ENCODE measurements around the gene CACNG5.

CACNG5 gene

GRCh38 chr17:66906321-66907278, 71.7 kb downstream of the CACNG5 start:
- peak; percentile 22 for DNase-seq (ENCODE audit: low read depth)

DNA sequence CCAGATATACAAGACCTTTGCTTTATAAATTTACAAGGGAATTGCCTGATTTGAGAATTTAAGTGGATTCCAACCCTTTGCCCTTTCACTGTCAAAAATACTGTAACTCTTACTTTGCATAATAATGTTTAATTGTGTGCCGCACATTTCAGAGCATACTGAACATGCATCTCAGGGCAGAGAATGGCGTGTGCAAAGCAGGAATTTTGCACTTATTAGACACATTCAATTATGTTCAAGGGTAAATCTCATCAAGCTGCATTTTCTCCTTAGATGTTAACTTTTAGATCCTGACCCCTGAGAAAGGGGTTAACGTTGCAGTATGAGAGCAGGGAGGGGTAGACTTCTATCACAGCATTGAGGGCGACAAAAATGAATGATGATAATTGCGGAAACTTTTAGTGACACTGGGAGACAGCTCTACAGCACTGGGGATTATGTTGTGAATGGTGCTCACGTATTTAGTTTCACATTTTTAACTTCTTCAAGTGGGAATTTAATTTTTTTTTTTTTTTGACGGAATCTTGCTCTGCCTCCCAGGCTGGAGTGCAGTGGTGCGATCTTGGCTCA, 75.0 kb downstream of the CACNG5 start:
- DNase-seq (ENCODE audit: low read depth), result no peak

DNA sequence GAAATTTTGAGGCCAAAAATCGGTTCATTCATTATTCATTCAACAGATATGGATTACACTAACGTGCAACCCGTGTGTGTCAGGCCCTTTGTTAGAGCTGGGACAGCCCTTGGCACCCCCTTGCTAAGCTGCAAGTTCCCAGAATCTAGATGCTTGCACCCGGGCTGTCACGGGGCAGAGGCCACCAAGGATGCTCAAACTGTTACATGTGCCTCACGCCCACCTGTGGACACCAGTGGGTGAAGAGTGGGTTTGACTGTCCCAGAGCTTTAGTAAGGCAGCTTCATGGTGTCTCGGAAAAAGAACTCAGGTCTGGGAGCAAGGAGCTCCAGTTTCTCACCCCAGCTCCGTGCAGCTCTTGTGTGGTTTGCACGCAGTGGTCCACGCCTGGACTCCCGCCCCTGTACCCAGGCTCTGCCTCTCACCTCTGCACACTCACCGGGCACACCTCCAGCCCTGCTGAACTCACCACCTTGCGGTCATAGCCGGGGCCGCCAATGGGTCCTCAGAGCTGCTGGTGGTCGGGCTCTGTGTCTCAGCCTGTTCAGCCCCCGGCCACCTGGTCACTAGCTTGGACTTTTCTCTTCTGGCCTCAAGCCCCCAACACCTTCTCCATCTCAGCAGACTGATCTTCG, 75.9 kb downstream of the CACNG5 start:
- no peak for DNase-seq (ENCODE audit: low read depth)

DNA sequence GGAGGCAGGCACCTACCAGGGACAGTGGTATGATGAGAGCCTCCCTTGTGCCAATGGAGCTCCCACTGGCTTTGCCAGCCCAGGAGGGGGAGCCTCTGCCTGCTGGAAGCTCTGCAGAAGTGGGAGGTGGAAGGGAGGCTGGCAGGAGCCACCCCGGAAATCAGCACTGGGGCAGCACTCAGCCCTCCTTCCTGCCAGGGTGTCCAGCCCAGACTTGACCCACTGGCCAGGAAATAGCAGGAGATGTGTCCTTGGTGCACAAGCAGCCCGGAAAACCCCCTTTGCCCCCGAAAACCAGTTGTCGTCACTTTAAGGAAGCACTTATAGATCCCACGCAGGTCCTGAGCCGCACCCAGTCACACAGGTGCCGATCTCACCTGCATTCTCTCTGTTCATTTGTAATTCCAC, 80.3 kb downstream of the CACNG5 start:
- DNase-seq (ENCODE audit: low read depth), result no peak

DNA sequence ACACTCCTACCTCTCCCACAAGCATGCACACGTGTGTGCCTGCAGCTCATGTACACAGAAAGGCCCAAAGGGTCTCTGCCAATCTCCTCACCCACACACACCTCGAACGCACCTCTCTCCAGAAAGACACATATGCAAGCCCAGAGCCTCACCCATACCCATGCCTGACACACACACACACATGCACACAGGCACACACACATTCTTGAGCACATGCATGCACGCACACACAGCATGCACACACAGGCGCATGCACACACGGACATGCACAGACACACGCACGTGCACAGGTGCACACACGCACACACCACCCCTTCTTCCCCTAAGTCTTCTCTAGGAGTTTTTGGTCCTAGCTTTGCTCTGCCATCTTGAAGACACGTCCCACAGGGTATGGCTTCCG, 80.9 kb downstream of the CACNG5 start:
- no peak for DNase-seq (ENCODE audit: low read depth)

DNA sequence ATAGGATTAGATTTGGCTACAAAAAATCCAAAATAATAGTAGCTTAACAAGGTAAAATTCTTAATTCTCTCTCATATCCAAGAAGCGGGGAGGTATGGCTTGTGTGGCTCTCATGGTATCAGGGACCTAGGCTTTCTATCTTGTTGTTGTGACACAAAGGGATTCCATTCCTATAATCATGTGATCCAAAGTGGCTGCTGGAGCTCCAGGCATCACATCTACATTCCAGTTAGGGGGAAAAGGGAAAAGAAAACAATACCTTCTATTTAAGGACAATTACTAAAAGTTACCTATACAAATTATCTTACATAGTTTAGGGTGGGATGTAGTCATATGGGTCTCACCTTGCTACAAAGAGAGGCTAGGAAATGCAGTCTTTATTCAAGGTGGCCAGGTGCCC, 82.0 kb downstream of the CACNG5 start:
- DNase-seq (ENCODE audit: low read depth), result no peak

GRCh38 chr17:66918896-66919295, 84.0 kb downstream of the CACNG5 start:
- DNase-seq (ENCODE audit: low read depth), result no peak

GRCh38 chr17:66920435-66920834, 85.5 kb downstream of the CACNG5 start:
- DNase-seq (ENCODE audit: low read depth), result no peak

- no peak for DNase-seq (ENCODE audit: low read depth)
These were observed 86.0 kb downstream of the CACNG5 start for GRCh38 chr17:66920950-66921349.

- DNase-seq (ENCODE audit: low read depth), result no peak
These were observed 89.0 kb downstream of the CACNG5 start for GRCh38 chr17:66923886-66924285.

- DNase-seq (ENCODE audit: low read depth), result no peak
These were observed 91.0 kb downstream of the CACNG5 start for GRCh38 chr17:66925811-66926500.

DNA sequence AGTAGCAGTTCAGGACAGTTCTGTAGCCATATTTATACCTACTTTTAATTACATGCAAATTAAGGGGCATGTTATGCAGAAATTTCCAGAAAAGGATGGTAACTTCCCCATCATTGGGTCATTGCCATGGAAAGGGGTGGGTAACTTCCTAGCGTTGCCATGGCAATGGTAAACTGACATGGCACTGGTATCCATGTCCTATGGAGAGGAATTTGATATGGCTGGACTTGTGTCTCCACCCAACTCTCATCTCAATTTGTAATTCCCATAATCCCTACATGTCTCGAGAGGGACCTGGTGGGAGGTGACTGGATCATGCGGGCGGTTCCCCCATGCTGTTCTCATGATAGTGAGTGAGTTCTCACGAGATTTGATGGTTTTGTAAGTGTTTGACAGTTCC, 94.0 kb downstream of the CACNG5 start:
- DNase-seq (ENCODE audit: low read depth), result no peak

DNA sequence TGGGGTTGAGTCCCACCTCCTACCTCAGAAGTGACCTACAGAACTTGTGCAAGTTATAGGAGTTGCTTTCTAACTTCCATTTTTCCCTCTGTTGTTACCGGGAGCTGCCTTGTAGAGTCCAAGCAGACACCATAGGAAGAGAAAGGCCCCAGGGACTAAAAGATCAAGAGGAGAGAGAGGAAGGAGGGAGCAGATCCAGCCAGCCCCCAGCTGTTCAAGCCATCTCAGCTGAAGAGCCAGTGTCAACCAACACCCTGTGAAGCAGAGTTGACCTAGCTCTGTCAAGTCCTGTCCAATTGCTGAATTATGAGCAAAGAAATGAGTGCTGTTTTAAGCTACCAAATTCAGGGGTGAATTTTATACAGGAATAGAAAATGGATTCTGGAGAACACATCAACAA, 94.7 kb downstream of the CACNG5 start:
- DNase-seq (ENCODE audit: low read depth), result no peak

- no peak for DNase-seq (ENCODE audit: low read depth)
These were observed 96.0 kb downstream of the CACNG5 start for GRCh38 chr17:66930933-66931332.

GRCh38 chr17:66932311-66932710, 97.4 kb downstream of the CACNG5 start:
- no peak for DNase-seq (ENCODE audit: low read depth)

DNA sequence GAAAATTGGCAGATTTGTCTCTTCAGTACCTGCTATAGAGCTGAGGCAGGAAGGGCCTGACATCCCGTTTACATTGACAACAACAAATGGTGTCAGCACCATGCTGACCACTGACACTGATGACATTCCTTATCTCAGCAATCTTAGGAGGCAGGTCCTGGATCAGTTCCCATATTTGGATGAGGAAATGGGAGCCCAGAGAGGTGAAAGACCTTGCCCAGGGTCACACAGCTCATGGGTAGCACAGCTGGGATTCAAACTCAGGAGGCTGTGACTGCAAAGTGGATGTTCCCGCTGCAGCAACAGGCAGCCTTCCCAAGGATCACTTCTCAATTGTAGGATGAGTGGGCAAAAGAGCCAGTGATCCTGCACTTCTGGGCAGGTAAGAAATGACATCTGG, 99.1 kb downstream of the CACNG5 start:
- DNase-seq (ENCODE audit: low read depth), result no peak

Measured in stimulated activated CD8-positive, alpha-beta memory T cell treated with anti-CD3 and anti-CD28 coated beads, Interleukin-12 subunit alpha, Interleukin-12 subunit beta, amount 100 ng/mL, for 4 hours (primary cell).